Colonic mucosa (tissue), 4 donors: ENCODE results near the gene SCAMP1. TPM values are rescaled to one million over a fixed set of nuclear protein-coding genes. Genes with fewer than 3 reads are reported as not detected.

Experiments used
- DNase-seq: peaks from one replicate; pipeline ENCODE4 v3.0.0-alpha.2; 2020
- H3K27ac ChIP-seq: fragments of 200-600 bp; one replicate; pipeline ENCODE4 v1.8.0; 2021
- H3K27me3 ChIP-seq: fragments of 200-600 bp; one replicate; pipeline ENCODE4 v1.8.0; 2021
- H3K36me3 ChIP-seq: fragments of 200-600 bp; one replicate; pipeline ENCODE4 v1.8.0; 2021
- H3K4me1 ChIP-seq: fragments of 200-600 bp; one replicate; pipeline ENCODE4 v1.8.0; 2021; ENCODE audit warnings: mild to moderate bottlenecking
- H3K4me3 ChIP-seq: fragments of 200-600 bp; one replicate; pipeline ENCODE4 v1.8.0; 2021
- H3K9ac ChIP-seq, 2 donors: one replicate each; pipeline ENCODE4 v1.7.0; 2013; ENCODE audit warnings: control low read depth in 2 of 2, low read depth in 2 of 2, low read length in 2 of 2
- H3K9me3 ChIP-seq: fragments of 200-600 bp; one replicate; pipeline ENCODE4 v1.8.0; 2021
- intact Hi-C: fragments of 100-400 bp; cut with DNase I; formaldehyde crosslinking; loops from one replicate; pipeline ENCODE4 v1.14.1; 2022
- total RNA-seq, 2 donors: library from RNA; stranded (reverse); fragmentation: NEBNext Ultra II Directional in 1 of 2; extraction: Animal tissue kit (Norgen Biotek cat#: 25700) in 1 of 2; gene quantifications; one replicate each; pipeline ENCODE4 v1.2.1, GENCODE V29; 2021
- TF ChIP-seq, protein P1 (sequence below): fragments of 200-600 bp; IDR thresholded peaks from one replicate; pipeline ENCODE4 v1.8.0; 2022; ENCODE audit warnings: antibody characterized with exemption, mild to moderate bottlenecking
- donor health status: healthy.
- donor health status: DM: no; HTN: no; CAD: no.
- donor health status: DM: no; HTN: no; CAD: no.

SCAMP1 gene
- total RNA-seq, 2 donors from 2014 or later = 26.4 to 53.5 TPM

DNA sequence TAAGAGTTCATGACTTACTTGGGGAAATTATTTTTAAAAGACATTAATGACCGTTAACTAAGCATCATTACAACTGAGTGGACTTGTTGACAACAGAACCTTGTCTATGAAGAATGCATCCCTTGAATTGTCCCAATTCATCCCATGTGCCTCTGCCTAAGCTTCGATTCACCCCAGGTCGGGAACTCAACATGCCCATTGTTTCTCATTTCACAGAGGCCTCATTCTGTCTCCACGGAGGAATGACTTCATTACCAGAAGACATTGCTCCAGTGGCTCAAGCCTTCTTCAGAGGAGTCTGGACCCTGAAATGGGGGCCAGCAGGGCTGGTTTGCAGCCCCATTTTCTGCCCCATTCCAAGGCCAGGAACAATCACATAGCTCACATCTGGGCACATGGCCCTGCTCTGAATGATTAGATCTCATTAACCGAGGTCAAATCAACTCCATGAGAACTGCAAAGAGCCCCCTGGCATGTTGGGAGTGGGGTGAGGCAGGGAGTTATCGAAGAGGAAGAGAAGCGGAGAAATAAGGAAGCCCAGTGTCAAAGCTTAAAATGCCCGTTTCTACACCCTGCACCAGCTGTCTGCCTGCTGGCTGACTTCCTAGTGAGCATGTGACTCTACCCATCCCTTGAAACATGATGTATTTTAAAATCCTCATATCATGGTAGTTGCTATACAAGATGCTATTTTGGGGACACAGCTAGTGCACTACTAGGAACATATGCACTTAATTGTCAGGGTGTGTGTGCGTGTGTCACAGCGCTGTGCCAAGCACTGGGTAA is 150.9 kb downstream of the SCAMP1 start:
- DNase-seq = no peak
- TF ChIP-seq, protein P1, sequence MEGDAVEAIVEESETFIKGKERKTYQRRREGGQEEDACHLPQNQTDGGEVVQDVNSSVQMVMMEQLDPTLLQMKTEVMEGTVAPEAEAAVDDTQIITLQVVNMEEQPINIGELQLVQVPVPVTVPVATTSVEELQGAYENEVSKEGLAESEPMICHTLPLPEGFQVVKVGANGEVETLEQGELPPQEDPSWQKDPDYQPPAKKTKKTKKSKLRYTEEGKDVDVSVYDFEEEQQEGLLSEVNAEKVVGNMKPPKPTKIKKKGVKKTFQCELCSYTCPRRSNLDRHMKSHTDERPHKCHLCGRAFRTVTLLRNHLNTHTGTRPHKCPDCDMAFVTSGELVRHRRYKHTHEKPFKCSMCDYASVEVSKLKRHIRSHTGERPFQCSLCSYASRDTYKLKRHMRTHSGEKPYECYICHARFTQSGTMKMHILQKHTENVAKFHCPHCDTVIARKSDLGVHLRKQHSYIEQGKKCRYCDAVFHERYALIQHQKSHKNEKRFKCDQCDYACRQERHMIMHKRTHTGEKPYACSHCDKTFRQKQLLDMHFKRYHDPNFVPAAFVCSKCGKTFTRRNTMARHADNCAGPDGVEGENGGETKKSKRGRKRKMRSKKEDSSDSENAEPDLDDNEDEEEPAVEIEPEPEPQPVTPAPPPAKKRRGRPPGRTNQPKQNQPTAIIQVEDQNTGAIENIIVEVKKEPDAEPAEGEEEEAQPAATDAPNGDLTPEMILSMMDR = no peak
- H3K4me1 ChIP-seq = peaks cover 5% of the 10 kb centered on the region
- peak overlapping the region; percentile 21 for H3K27ac ChIP-seq
- no peak overlapping the region for H3K4me3 ChIP-seq
- no peaks in the 10 kb centered on the region for H3K27me3 ChIP-seq
- no peaks in the 10 kb centered on the region for H3K9me3 ChIP-seq
- H3K9ac ChIP-seq = no peak overlapping the region
- no peaks in the 10 kb centered on the region for H3K36me3 ChIP-seq
- intact Hi-C loops = no loop called here

DNA sequence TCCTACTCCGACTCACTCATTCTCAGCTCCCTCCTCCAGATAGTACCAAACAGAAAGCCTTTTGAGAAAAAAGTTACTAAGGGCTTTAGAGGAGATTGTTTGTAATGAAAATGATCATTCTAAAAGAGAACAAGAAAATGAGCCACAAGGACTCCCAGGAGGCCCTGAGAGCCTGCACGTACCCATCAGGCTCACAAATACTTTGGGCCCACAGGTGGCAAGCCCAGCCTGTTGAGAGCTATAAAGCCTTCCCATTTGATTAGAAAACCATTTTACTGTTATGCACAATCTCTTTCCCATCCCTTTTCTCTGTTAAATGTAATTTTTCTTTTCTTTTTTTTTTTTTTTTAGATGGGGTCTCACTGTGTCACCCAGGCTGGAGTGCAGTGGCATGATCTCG is 152.0 kb downstream of the SCAMP1 start:
- Histone ChIP-seq H3K9me3 (no peaks in the 10 kb centered on the region), H3K27ac (no peak overlapping the region), H3K4me1 (peaks cover 5% of the 10 kb centered on the region), H3K36me3 (no peaks in the 10 kb centered on the region), H3K4me3 (no peak overlapping the region), H3K27me3 (no peaks in the 10 kb centered on the region), H3K9ac (no peak overlapping the region)
- intact Hi-C loops = no loop called here
- TF ChIP-seq, protein P1 = no peak
- no peak for DNase-seq

DNA sequence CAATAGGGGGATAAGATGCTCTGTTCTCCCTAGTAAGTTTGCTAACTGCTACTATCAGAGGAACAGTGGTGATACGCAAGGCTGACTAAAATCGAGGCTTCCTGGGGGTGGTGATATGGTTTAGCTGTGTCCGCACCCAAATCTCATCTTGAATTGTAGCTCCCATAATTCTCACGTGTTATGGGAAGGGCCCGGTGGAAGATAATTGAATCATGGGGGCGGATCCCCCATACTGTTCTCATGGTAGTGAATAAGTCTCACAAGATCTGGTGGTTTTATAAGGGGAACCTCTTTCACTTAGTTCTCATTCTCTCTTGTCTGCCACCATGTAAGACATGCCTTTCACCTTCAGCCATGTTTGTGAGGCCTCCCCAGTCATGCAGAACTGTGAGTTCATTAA is 153.0 kb downstream of the SCAMP1 start:
- H3K36me3 ChIP-seq = no peaks in the 10 kb centered on the region
- intact Hi-C loops = no loop called here
- TF ChIP-seq, protein P1 = no peak
- DNase-seq = no peak
- H3K9me3 ChIP-seq = no peaks in the 10 kb centered on the region
- H3K4me3 ChIP-seq = no peak overlapping the region
- no peak overlapping the region for H3K9ac ChIP-seq
- H3K27ac ChIP-seq = no peak overlapping the region
- H3K27me3 ChIP-seq = no peaks in the 10 kb centered on the region
- H3K4me1 ChIP-seq = peaks cover 7% of the 10 kb centered on the region

DNA sequence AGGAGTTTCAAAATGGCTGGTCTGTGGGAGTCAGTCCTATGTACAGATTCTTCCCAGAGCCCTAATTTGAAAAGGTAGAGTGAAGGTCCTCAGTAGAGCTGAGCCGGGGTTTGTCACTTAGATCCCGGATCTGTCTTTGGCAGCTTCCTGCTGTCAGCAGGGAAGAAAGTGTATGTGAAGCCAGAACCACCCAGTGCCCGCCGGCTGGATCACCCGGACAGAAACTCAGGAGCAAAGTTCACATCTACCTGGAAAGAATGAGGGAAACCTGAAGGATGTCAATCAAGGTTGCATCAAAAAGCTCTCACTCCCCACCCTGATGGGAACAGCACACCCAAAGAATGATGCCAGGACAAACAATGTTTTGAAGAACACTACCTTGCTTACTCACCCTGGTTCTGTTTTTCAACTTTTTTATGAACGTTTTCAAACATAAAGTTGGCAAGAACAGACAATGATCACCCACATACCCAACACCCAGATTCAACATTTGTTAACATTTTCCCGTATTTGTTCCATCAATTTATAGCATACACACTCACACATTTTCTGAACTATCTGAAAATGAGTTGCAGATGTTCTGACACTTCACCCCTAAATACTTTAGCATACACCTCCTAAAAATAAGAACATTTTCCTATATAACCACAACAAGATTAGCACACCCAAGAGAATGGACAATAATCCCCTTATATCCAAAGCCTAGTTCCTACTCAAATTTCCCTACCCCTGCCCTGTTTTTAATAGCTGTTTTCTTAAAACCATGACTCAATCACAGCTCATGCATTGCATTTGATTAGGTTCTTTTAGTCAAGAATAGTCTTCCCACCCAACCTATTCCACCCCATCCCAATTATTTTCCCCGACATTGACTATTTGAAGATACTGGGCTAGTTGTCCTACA is 154.3 kb downstream of the SCAMP1 start:
- TF ChIP-seq, protein P1 = no peak
- no peak overlapping the region for H3K9ac ChIP-seq
- intact Hi-C loops = no loop called here
- H3K4me3 ChIP-seq = no peak overlapping the region
- H3K9me3 ChIP-seq = no peaks in the 10 kb centered on the region
- no peaks in the 10 kb centered on the region for H3K27me3 ChIP-seq
- DNase-seq = no peak
- no peaks in the 10 kb centered on the region for H3K36me3 ChIP-seq
- no peak overlapping the region for H3K27ac ChIP-seq
- peaks cover 8% of the 10 kb centered on the region for H3K4me1 ChIP-seq

DNA sequence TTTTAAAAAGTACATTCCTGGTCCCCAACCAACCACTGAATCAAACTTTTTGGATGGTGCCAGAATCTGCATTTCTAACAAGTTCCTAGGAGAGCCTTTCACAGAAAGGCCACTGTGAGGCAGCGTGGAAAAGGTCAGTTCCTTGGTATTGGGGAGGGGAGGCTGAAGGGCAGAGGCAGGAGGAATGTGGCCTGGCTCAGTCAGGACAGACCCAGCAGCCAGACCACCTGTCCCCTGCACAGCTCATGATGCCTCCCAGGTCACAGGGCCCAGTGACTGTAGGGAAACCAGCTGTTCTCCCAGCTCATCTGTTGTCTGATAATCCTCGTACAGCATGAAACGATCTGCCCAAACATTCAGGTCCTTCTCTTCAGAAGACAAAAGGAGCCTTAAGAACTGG is 155.3 kb downstream of the SCAMP1 start:
- H3K4me3 ChIP-seq = no peak overlapping the region
- DNase-seq = no peak
- TF ChIP-seq, protein P1 = no peak
- intact Hi-C loops = no loop called here
- no peaks in the 10 kb centered on the region for H3K27me3 ChIP-seq
- H3K36me3 ChIP-seq = no peaks in the 10 kb centered on the region
- no peak overlapping the region for H3K27ac ChIP-seq
- peaks cover 6% of the 10 kb centered on the region for H3K4me1 ChIP-seq
- no peak overlapping the region for H3K9ac ChIP-seq
- H3K9me3 ChIP-seq = no peaks in the 10 kb centered on the region
